Lung (tissue), 12 donors: ENCODE results near the gene TTC28. TPM values are rescaled to one million over a fixed set of nuclear protein-coding genes. Genes with fewer than 3 reads are reported as not detected.
A peak's percentile ranks its signal among the peaks of the same experiment; 100 is the strongest.

Source experiments
- ATAC-seq: fragments of 200-7000 bp; cut with Tn5 transposase; one replicate; pipeline ENCODE4 v1.9.1; 2020; ENCODE audit warnings: moderate number of reproducible peaks; ENCODE audit not compliant: insufficient read depth, low FRiP score
- DNase-seq, 3 donors: peaks; one replicate each; pipeline ENCODE4 v3.0.0-alpha.2; 2013 to 2017
- H3K27ac ChIP-seq, 2 donors: one replicate each; pipeline ENCODE4 v1.5.1; 2013; ENCODE audit warnings: mild to moderate bottlenecking in 2 of 2, moderate library complexity in 2 of 2, control low read depth in 1 of 2, inconsistent platforms in 1 of 2, low read depth in 1 of 2, low read length in 1 of 2
- H3K27me3 ChIP-seq, 3 donors: one replicate each; pipeline ENCODE4 v1.5.1; 2013; ENCODE audit warnings: low read length in 2 of 3; ENCODE audit not compliant: control insufficient read depth in 3 of 3, insufficient read depth in 3 of 3
- H3K36me3 ChIP-seq, 4 donors: one replicate each; pipeline ENCODE4 v1.5.1; 2013; ENCODE audit warnings: low read length in 4 of 4, mild to moderate bottlenecking in 1 of 4, moderate library complexity in 1 of 4; ENCODE audit not compliant: control insufficient read depth in 4 of 4, insufficient read depth in 4 of 4
- H3K4me1 ChIP-seq, 5 donors: one replicate each; pipeline ENCODE4 v1.5.1; 2013; ENCODE audit warnings: low read length in 5 of 5, mild to moderate bottlenecking in 2 of 5, moderate library complexity in 1 of 5; ENCODE audit not compliant: control insufficient read depth in 5 of 5, insufficient read depth in 5 of 5
- H3K4me3 ChIP-seq: one replicate; pipeline ENCODE4 v1.5.1; 2013; ENCODE audit warnings: mild to moderate bottlenecking, control low read depth, moderate library complexity
- H3K9ac ChIP-seq, 2 donors: one replicate each; pipeline ENCODE4 v1.5.1; 2013; ENCODE audit warnings: low read length in 2 of 2, control low read depth in 1 of 2; ENCODE audit not compliant: insufficient read depth in 1 of 2
- H3K9me3 ChIP-seq, 4 donors: one replicate each; pipeline ENCODE4 v1.5.1; 2013; ENCODE audit warnings: low read length in 3 of 4, mild to moderate bottlenecking in 1 of 4, moderate library complexity in 1 of 4; ENCODE audit not compliant: control insufficient read depth in 4 of 4, insufficient read depth in 3 of 4
- WGBS, 2 donors: extraction: QIAGEN DNeasy Blood & Tissue Kit; methylation state at CpG; one replicate each; pipeline ENCODE4 v1.1.7; 2013; 5-methylcytosine and 5-hydroxymethylcytosine counted together
- polyA plus RNA-seq, 2 donors: library from polyadenylated mRNA; stranded (reverse); fragments of 200-250 nt; gene quantifications; one replicate each; pipeline ENCODE4 v1.2.1, GENCODE V29; 2013
- total RNA-seq, 2 donors: library from RNA; depleted of rRNA in 1 of 2; stranded (reverse); fragments of >200 nt in 1 of 2; gene quantifications; one replicate each; pipeline ENCODE4 v1.2.1, GENCODE V29; 2014 to 2021
- TF ChIP-seq, protein P1 (sequence below): IDR thresholded peaks from 2 replicates; pipeline ENCODE4 v1.5.1; 2012; ENCODE audit warnings: mild to moderate bottlenecking; ENCODE audit errors: control extremely low read depth, extremely low read depth
- donor health status: control.
- donor health status: control.
- donor health status: Bipolar disorder and iron deficiency.
- donor health status: healthy.
- donor health status: DM: yes; HTN: yes; CAD: no.

TTC28 gene
- total and polyA plus RNA-seq, 4 donors, result 4.7 to 72.2 (median 24.8) TPM

DNA sequence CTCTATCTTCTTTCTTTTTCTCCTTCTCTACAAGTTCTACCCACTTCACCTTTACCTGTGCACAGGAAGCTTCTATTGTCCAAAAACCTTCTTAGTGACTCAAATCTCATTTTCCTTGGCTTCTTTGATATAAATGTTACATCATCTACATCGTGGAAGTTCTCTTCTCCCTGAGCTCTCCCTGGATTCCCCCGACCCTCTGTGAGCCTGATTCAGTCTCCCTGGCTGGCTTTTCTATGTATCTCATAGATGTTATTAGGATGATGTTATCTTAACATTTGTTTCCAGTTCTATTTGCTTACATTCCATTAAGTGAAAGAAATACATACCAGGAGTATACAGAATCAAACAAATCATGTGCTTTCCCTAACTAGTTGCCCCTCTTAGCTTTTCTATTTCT lies 524.8 kb downstream of the TTC28 start:
- Histone ChIP-seq H3K27me3 (no peaks in the 10 kb centered on the region), H3K9me3 (no peaks in the 10 kb centered on the region), H3K9ac (no peak overlapping the region), H3K4me3 (no peak overlapping the region), H3K27ac (no peak overlapping the region), H3K4me1 (peaks cover 0 to 18% (median 0%) of the 10 kb centered on the region in 5 donors), H3K36me3 (peaks cover 0 to 2% (median 1%) of the 10 kb centered on the region in 4 donors)
- WGBS, 2 donors, result 70 to 86% methylated on average over 2 of the region's 2 CpGs
- TF ChIP-seq, protein P1, sequence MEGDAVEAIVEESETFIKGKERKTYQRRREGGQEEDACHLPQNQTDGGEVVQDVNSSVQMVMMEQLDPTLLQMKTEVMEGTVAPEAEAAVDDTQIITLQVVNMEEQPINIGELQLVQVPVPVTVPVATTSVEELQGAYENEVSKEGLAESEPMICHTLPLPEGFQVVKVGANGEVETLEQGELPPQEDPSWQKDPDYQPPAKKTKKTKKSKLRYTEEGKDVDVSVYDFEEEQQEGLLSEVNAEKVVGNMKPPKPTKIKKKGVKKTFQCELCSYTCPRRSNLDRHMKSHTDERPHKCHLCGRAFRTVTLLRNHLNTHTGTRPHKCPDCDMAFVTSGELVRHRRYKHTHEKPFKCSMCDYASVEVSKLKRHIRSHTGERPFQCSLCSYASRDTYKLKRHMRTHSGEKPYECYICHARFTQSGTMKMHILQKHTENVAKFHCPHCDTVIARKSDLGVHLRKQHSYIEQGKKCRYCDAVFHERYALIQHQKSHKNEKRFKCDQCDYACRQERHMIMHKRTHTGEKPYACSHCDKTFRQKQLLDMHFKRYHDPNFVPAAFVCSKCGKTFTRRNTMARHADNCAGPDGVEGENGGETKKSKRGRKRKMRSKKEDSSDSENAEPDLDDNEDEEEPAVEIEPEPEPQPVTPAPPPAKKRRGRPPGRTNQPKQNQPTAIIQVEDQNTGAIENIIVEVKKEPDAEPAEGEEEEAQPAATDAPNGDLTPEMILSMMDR, result no peak
- ATAC-seq (no peak), DNase-seq (no peak)

DNA sequence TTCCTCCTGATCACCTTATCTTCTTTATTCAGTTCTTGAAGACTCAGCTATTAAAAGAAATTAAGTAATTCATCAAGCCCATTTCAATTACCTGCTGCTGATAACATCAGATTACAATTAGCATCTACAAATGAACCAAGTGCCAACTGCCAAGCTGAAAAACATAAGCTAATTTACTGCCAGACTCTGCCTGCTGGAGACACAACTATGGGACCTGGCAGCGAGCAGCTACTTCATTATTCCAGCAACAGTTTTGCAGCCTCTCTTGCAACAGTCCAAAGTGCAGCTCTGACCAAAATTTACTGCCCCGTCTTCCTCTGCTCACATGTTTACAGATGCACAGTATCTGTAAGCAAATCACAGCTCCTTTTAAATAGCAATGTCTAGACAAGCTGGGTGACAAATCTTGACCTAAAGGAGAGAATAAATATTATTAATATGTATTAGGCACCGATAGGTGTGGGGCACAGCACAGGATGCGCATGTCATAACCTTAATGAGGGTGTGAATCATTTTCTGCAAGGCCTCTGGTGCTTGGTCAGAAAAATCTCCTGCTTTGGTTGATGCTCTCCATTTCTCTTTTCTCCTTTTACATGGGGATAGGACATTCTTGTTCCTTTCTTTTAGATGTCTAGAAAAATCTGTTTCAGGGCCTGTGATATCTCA lies 528.4 kb downstream of the TTC28 start:
- H3K4me1 ChIP-seq, result peaks cover 0 to 34% (median 12%) of the 10 kb centered on the region in 5 donors
- peak in 1 of 3 donors; percentile 63 for DNase-seq
- no peaks in the 10 kb centered on the region for H3K27me3 ChIP-seq
- WGBS, 2 donors, result 77% methylated on average over 4 of the region's 4 CpGs
- H3K9ac ChIP-seq, result no peak overlapping the region
- no peak for ATAC-seq
- no peaks in the 10 kb centered on the region for H3K9me3 ChIP-seq
- H3K4me3 ChIP-seq, result no peak overlapping the region
- TF ChIP-seq, protein P1, result no peak
- H3K27ac ChIP-seq, result no peak overlapping the region
- peaks cover 0 to 2% (median 2%) of the 10 kb centered on the region in 4 donors for H3K36me3 ChIP-seq

DNA sequence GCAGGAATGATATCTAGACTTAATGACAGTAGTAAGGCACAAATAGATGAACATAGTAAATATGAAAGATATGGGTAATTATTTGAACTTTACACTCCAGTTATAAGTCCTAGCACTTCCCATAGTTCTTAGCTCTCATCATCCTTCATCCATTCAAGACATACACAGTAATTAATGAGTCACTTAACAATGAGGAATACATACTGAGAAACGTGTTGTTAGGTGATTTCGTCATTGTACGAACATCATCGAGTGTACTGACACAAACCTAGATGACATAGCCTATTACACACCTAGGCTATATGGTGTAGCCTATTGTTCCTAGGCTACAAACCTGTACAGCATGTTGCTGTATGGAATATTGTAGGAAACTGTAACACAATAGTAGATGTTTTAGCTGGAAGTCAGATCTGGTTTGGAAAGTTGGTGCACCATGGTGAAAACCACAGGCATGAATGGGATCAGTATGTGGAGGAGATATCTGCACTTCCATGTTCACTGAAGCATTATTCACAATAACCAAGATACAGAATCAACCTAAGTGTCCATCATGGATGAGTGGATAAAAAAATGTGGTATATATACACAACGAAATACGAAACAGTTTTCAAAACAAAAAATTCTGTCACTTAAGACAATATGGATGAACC lies 530.7 kb downstream of the TTC28 start:
- DNase-seq (no peak), ATAC-seq (no peak)
- H3K9me3 ChIP-seq, result no peaks in the 10 kb centered on the region
- peaks cover 0 to 2% (median 2%) of the 10 kb centered on the region in 4 donors for H3K36me3 ChIP-seq
- no peaks in the 10 kb centered on the region for H3K27me3 ChIP-seq
- no peak overlapping the region for H3K4me3 ChIP-seq
- peaks cover 0 to 57% (median 15%) of the 10 kb centered on the region in 5 donors for H3K4me1 ChIP-seq
- TF ChIP-seq, protein P1, result no peak
- 88 to 89% methylated on average over 6 of the region's 6 CpGs for WGBS, 2 donors
- H3K9ac ChIP-seq, result no peak overlapping the region
- H3K27ac ChIP-seq, result no peak overlapping the region
